Endometrium (tissue), 2 donors: Measurements from ENCODE around the gene MAOB.
"Not testable (repeated sequence)": the region's sequence is repeated elsewhere in the genome, so short reads cannot be mapped to it uniquely, and the experiment has no call there.

ENCODE experiments used
- FAIRE-seq: peaks from 2 replicates; lab custom pipeline; 2012; peaks lifted over from hg19 to GRCh38; lab: Jason Lieb, UNC
- donor health status: control.
- donor health status: control.

The MAOB gene

GRCh38 chrX:43882294-43882681 lies at the start of gene MAOB:
Gene MAOB, minus strand, starts transcription at chrX:43882450. Its CDS starts 151 bp downstream, at chrX:43882299.
- no peak for FAIRE-seq

- not testable (repeated sequence) for FAIRE-seq
Measured at GRCh38 chrX:43922032-43922431, 39.8 kb upstream of the MAOB start.

- not testable (repeated sequence) for FAIRE-seq
Measured at GRCh38 chrX:43910772-43911171, 28.5 kb upstream of the MAOB start.

- FAIRE-seq, result no peak
Measured at GRCh38 chrX:43910012-43910411, 27.8 kb upstream of the MAOB start.

GRCh38 chrX:43909141-43909540 lies 26.9 kb upstream of the MAOB start:
- FAIRE-seq, result no peak

GRCh38 chrX:43899878-43900815 lies 17.9 kb upstream of the MAOB start:
- no peak for FAIRE-seq

- no peak for FAIRE-seq
Measured at GRCh38 chrX:43898406-43899035, 16.3 kb upstream of the MAOB start.

GRCh38 chrX:43897290-43897689 lies 15.0 kb upstream of the MAOB start:
- FAIRE-seq, result no peak

- no peak for FAIRE-seq
Measured at GRCh38 chrX:43892336-43892870, 10.2 kb upstream of the MAOB start.

GRCh38 chrX:43885617-43886016 lies 3.4 kb upstream of the MAOB start:
- FAIRE-seq, result no peak

- FAIRE-seq, result no peak
Measured at GRCh38 chrX:43881410-43882293, 598 bp downstream of the MAOB start.

GRCh38 chrX:43880425-43880824 lies 1.8 kb downstream of the MAOB start:
- FAIRE-seq, result no peak

GRCh38 chrX:43878906-43879526 lies 3.2 kb downstream of the MAOB start:
- no peak for FAIRE-seq

GRCh38 chrX:43876680-43877079 lies 5.6 kb downstream of the MAOB start:
- no peak for FAIRE-seq

- FAIRE-seq, result no peak
Measured at GRCh38 chrX:43870758-43871419, 11.4 kb downstream of the MAOB start.

- FAIRE-seq, result no peak
Measured at GRCh38 chrX:43870011-43870410, 12.2 kb downstream of the MAOB start.

- no peak for FAIRE-seq
Measured at GRCh38 chrX:43868791-43869190, 13.5 kb downstream of the MAOB start.

GRCh38 chrX:43866423-43866822 lies 15.8 kb downstream of the MAOB start:
- no peak for FAIRE-seq

- no peak for FAIRE-seq
Measured at GRCh38 chrX:43865791-43866190, 16.5 kb downstream of the MAOB start.

GRCh38 chrX:43862434-43862833 lies 19.8 kb downstream of the MAOB start:
- FAIRE-seq, result no peak

- no peak for FAIRE-seq
Measured at GRCh38 chrX:43861750-43862149, 20.5 kb downstream of the MAOB start.
